HL-60/S4 treated with retinoic acid at 250 ng/mL for 4 days and 3 days (cell line): ENCODE data around the gene TRAM2.

Source experiments
- in situ Hi-C: fragments of 300-500 bp; cut with MboI; formaldehyde crosslinking; loops from 2 replicates; pipeline ENCODE4 v1.7.0; 2022; ENCODE audit warnings: low sequenced_read_pairs

TRAM2 gene

DNA sequence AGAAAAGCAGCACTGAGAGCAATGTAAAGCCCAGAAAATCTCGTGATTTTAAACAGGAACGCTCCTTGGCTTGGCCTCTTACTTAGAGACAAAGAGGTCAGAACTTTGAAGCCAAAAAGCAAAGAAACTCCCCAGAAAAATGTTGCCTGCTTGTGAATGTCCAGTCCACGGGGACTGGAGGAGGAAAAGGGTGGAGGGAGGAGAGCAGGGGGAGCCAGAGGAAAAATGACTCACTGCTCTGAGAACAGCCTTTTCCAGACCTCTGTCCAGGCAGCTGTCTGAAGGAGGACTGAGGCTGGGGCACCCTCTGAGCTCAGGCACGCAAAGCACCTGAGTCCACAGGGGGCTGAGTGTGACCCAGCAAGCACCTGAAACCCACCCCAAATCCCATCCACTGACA is 64.7 kb downstream of the TRAM2 start:
- in situ Hi-C loops = no loop called here

DNA sequence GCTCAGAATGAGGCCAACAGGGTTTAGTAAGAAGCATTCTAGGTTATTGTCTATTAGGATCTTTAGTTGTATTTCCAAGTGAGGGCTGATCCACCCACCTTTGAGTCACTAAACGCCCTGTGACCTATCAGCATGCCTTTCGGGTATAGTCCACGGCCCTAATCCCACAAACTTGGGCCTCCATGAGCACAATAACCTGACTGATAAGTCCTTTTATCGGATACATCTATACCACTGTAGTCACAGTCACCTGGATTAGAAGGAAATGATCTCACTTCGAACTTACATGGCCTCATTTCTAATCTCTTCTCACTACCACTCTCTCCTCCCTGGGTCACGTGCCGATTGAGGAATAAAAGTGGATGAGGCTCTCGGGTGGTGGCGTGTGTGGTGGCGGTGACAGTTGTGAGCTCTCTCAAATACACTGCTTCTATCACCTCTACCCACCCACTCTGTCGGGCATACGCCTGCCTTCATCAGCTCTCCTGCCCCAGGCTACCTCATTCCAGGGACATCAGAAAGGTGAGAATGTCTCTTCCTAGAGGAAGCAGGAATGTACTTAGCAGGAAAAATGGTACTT is 65.2 kb downstream of the TRAM2 start:
- in situ Hi-C loops = no loop called here

DNA sequence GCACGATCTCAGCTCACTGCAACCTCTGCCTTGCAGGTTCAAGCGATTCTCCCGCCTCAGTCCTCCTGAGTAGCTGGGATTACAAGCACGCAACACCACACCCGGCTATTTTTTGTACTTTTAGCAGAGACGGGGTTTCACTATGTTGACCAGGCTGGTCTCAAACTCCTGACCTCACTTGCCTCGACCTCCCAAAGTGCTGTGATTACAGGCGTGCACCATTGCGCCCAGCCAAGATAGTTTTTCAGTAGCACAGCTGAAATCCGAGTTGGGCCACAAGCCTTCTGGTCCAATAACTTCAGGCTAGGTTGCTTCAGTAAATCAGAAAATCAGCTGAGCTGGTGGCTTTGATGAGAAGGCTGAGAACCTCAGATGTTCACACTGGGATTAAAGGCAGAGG is 65.7 kb downstream of the TRAM2 start:
- in situ Hi-C loops = no loop called here

DNA sequence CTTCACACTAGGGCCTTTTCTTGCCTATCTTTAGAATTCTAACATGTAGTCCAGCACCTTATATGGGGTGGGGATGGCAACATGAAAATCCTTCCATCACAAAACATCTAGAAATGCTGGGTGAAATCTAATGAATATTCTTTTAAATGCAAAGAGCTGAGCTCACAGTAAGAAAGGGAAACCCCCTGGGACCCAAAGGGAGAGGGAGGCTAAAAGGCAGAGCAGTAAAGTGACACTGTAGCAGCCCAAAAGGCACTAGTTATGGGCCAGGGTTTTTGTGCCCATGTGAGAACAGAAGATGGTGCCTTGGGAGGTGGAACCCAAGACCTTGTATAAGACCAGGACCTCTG is 66.7 kb downstream of the TRAM2 start:
- in situ Hi-C loops = no loop called here

DNA sequence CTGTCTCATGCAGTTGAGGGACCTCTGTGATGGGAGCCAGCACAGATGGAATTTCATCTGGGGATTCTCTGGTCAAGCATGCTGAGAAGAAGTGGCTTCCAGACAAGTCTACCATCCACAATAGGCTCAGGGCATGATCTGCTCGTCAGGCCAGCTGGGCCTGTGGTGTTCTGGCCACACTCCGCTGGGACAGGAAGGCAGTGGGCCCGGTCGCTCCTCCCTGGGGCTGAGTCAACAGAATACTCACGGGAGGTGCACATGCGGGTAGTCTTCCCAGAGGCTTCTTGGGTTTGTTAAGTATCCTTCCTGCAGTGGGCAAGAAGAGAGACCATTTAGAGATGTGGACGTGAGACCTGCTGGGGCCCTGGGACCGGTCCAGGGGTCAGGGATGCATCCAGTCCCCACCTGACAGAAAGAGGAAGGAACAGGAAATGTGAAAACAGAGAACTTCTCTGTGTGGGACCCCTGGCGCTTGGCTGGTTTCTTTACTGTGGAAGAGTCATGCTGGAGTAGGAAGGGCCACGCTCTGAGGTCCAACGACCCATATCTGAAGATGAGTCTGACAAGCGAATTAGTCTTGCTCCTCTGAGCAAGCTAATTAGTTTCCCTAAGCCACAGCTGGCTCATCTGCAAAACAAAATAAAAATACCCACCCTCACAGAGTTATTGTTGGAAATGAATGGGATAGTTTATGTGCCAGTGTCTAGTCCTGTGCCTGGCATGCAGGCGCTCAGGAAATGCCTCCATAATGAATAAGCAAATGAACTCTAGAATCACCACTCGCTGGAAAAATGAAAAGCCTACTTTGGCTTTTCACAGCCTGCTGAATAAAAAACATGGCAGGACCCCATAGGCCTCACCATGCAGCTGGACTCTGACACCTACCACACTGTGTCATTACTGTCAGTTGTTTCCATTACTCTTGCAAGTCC is 67.3 kb downstream of the TRAM2 start:
- in situ Hi-C loops = no loop called here

DNA sequence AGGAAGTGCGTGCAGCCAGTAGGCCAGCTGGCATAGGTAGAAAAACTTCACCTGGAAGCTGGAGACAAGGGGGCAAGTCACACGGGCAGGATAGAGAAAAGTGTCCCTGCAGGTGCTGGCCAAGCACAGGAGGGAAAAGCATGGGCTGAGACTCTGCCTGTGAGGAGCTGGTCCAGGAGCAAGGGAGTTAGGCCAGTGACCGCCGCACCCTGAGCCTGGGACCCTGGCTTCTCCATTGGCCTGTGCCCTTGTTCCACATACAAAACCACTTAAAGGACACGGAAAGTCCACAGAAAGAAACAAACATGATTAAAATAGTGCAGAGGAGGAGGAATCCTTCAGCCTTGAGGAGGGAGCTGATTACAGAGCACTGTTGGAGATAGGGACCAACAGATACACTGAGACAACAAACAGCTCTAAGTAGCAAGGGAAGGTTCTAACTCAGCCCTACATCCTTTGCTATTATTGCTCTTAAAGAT is 68.6 kb downstream of the TRAM2 start:
- in situ Hi-C loops = no loop called here

DNA sequence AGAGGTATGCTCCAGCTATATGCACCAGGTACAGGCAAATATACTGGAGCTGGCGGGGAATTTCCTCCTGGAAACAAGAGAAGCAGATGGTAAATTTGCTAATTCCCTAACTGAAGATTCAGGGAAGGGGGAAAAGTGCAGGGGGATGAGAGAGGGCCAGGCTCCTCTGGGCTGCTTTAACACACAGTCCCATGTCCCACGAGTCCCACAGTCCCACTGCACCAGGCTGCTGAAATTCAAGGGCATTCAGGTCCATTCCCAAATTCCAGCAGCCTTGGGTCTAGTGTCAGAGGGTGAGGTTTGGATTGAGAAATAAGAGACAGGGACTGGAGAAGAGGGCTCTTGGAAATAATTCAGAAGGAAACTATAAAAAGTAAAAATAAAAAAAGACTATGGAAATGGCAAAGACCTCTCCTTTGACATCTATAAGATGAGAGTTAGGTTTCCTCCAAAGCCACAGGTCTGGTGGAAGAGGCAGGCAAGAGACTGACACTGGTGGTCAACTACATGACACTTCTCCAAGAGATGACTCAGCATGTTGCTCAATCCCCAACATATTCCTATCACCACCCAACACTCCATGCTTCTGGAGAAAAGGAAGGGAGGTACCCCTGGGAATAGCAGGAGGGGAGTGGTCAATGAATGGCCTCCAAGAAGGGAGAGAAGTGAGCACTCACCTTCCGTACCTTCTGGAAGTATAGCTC is 69.2 kb downstream of the TRAM2 start:
- in situ Hi-C loops = no loop called here

DNA sequence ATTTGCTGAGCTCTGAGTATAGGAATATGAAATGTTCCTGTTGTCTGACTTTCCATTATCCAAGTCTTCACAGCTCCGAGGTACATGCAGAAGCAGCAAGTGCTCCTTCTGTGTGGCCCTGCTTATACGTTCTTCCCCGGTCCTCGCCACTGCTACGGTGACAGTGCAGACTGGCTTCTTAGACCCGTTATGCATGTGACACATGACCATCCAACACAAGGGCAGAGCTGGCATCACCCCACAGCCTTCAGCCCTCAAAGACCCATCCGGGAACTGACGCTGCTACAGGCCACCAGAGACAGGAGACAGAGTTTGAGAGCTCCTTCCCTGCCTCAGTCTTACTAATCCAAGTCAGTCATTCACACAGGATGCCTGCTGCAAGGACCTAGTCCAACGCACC is 70.4 kb downstream of the TRAM2 start:
- in situ Hi-C loops = no loop called here

DNA sequence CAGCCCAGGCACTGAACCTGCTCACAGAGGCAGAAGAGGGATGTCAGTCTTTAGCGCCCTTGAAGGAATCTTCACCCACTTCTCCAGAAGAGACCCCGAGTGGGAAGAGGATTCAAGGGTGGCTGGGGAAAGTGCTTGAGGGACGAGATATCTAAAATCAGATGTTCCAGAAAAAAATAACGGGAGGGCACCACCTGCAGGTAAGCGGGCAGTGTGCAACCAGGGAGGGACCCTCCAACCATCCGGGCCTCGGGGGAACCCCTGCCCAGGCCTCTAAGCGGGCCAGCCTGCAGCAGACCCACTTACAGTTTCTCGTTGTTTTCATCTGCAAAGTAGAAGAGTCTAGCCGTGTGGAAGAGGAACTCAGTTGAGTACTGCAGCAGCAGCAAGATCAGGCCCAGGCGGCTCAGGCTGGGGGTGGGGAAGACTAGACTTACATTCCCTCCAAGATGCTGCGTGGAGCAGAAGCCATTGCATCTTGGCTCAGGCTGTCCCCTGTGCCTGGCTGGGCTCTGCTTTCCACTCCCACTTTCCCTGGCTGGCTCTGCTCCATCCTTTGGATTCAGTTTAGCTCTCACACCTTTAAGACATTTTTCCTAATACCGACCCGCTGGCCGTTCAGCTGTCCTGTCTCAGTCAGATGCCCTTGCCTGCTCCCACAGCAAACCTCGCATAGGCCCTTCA is 71.0 kb downstream of the TRAM2 start:
- in situ Hi-C loops = no loop called here

DNA sequence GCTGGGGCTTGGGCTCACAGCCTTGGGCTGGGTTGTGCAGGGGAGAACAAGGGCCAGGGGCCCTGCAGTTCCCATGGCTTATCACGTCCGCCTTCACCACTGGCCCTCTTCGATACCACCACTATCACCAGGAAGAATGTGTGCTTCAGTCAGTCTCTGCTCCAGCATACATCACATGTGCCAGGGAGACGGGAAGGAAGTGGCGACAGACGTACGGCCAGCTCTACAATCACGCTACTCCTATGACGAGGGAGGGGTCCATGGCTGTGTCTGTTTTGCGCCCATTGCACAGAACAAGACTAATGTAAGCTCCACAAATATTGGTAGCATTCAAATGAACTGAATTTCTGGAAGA is 72.1 kb downstream of the TRAM2 start:
- in situ Hi-C loops = no loop called here

DNA sequence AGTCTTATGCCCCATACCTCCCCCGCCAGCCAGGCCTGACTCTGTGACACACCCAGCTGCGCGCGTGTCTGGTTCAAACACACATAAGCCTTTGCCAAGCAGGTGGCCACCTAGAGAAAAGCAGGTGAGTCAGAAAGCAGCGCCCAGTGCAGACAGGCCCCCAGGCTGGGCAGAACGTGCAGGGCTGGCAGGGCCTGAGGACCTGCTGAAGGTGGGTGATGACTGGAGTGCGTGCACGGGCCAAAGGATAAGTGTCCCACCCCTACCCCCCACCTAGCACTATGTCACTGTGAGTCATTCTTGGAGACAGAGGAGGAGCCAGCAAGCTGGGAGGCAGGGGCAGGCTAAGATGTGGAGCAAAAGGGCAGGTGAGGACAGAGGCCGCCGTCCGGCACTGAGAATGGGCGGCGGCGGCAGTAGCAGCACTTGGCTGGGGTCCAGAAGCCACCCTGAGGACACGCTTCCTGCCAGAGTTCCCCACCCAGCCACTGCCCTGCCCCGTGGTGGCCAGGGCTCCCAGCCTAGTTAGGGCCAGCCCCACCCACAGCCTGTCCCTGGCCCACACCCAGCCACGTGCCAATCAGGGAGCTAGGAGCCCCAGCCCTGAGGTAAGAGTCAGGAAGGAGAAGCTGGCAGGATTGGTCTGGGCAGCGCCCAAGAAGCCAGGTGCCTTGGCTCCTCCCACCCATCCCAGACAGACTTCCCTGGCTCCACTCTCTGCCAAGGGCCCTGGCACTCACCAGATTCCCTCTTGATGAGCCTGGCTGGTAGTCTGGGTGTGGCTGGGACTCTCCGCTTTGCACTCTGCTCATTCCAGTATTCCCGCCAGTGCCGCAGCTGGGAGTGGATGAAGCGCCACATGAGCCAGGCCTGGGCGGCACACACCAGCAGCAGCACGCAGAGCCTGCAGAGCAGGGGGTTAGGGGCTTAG is 72.7 kb downstream of the TRAM2 start:
- in situ Hi-C loops = no loop called here

DNA sequence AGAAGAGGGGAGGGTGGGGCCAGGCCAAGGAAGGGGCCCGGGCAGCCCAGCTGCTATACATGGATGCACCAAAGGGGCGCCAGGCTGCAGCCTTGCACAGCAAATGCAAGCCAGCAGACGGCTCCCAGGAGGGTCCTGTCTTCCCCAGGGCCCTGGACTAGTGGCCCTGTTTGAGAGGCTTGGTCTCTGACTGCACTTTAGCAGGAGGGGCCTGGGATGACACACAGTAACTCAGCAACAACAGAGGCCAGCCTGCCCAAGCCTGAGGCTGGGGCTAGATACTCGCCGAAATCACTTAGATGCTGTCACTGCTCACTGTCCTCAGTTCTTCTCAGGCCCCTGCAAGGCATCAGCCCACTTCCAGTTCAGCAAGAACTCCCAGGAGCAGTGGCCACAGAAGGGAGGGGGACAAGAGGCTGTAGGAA is 73.5 kb downstream of the TRAM2 start:
- in situ Hi-C loops = no loop called here

DNA sequence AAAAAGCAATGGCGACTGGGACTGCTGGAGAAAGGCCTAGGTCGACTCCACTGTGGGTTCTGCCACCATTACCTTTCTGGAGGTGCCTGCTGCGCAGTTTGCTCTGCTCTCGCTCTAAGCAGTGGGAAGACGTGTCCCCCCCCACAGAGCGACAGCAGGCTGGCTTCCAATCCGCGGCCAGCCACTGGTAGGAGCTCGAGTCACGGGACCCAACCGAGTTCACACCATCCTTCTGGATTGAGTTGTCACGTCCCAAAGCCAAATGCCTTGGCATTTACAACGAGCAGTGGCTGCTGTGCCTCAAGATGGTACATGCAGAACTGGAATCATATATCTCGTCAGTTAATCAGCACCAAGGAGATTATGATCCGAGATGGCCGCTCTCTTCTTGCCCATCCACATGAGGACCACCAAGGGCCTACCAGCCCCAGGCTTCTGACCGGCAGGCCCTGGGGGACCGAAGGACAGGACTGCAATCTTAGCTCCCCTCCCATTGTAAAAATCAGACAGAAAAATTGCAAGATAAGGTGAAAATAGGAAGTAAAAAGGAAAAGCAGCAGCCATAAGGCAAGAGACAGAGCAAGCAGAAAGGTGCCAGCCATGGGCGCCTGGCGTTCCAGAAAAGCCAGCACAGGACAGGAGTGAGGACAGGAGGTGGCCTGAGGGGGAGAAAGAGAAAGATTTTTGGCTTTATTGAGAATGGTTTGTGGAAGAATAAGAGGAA is 74.4 kb downstream of the TRAM2 start:
- in situ Hi-C loops = no loop called here

DNA sequence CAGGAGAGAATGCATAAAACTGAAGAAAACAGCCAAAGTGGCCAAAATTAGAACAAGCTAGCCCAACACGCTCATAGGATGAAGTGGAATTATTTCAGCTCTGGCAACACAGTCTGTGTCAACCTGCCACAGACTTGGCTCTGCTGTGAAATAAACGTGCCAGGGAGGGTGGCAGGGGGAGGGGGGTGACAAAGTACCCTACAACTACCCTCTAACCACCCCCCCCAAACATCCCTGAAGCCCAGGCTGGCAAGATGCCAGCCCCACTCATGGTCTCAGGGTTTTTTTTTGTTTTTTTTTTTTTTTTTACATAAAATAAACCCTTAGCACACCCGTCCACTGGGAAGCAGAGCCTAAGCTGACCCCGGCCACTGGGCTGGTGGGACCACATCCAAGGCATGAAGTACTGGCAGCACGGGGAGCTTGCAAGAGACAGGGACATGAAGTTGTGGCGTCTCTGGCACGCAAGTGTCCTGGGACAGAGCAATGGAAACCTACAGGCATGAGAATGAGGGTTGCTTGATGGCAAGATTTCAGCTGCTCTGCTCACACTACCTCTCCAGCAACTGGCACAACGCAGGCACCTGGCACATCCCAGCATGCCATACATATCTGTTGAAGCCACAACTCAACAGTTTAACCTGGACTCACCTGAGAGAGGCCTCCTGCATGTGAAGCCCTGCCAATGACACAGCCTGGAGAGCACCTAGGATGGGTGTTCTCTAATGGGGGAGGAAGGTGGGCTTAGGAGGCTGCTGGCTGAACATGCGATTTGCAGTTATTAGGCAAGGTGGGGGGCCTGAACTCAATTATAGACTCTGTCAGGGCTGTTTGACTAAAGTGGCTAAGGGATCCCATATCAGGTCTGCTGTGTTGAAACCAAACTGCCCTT is 76.4 kb downstream of the TRAM2 start:
- in situ Hi-C loops = no loop called here

DNA sequence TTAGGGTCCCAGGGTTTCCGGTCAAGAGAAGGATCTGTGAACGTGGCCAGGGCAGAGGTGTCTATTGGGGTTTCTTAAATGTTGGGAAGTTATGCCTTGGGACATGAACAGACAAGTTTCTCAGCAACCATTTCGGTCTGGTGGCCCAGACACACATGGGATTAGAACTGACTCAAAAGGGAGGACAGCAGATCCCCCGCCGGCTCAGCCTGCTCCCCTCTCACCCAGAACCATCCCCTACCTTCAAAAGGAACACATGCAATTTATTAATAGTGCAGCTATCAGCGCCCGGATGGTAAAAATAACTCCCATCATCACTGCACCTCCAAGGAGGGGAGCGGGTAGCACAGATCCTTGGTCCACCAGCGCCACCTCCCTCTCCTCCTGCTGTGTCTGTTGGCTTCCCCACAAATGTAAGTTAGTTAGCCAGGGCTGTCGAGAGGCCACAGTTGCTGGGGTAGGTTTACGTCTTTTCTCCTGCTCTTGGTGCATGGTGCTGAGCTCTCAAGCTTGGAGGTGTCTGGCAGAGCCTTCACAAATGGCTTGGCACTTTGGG is 77.1 kb downstream of the TRAM2 start:
- in situ Hi-C loops = no loop called here

DNA sequence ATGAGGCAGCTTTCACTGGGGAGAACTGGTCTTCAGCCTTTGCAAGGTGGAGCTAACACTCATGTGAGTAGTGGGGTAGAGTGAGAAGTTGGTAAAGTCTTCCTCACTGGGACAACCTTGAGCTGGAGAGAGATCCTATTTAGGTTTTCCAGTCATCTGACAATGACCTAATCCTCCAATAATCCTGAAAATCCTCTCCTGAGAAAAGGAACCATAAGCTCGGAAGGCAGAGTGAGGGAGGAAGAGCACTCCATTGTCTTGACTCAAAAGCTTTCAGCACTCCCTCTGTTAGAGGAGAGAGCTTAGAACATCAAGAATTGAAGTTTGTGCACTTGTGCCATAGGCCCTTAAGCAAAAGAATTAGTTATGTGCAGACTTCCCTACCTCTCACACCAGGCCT is 77.8 kb downstream of the TRAM2 start:
- in situ Hi-C loops = no loop called here

DNA sequence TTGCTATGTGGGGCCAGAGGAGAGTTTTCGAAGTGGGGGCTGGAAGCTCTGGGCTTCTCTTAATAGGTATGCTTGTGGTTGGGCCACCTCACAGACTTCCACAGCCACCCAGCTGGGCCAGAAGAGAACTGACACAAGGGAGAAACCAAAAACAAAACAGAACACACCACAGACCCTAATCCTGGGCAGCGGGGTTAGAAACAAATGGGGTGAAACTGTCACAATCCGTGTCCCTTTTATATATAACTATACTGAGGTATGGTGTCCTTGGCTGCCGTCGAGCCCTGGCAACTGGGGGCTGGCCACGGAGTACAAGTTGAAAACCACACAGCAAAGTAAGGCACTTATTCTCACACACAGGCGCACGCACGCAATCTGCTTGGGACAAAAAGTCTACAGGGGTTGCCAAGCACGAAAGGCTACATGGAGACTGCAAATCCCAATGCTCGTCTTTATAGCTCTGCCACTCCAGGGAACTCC is 78.3 kb downstream of the TRAM2 start:
- in situ Hi-C loops = no loop called here
